ENCODE measurements around the gene GAK.
"Not testable (repeated sequence)": the region's sequence is repeated elsewhere in the genome, so short reads cannot be mapped to it uniquely, and the experiment has no call there.

The GAK gene

DNA sequence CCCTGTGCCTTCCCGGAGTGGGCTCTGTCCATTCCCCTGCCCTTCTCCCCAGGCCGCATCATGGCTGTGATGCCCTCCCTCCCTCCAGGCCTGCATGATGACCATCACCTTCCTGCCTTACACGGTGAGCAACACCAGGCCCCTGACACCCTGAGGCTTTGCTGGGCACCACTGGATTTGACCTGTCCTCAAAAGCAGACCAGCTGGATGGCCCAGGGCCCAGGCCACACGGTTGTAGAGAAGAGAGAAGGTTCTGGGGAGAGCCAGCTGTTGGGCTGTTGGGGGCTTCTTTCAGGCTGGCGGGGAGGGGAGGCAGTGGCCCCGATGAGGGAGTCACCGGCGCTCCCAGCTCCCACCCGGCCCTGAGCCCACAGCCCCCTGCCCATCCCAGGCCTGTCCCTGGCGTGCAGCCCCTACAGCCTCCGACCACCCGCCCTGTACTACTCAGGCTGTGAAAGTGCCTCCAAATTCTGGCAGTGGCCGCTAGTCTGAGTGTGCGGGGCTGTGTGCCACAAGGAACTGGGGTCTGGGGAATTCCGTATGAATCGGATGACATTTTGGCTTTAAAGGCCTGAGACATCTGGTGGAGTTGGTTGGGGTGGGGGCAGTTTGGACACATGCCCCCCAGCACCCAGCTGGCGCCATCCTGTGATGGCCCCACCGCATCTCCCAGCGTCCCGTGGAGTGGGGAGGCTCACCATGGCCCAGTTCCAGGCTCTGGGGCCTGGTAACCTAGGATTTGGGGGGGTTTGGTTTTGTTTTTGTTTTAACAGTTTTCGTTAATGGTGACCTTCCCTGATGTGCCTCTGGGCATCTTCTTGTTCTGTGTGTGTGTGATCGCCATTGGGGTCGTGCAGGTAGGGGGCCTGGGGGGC, 19.7 kb upstream of the GAK start:
- DNase-seq = no peak

DNA sequence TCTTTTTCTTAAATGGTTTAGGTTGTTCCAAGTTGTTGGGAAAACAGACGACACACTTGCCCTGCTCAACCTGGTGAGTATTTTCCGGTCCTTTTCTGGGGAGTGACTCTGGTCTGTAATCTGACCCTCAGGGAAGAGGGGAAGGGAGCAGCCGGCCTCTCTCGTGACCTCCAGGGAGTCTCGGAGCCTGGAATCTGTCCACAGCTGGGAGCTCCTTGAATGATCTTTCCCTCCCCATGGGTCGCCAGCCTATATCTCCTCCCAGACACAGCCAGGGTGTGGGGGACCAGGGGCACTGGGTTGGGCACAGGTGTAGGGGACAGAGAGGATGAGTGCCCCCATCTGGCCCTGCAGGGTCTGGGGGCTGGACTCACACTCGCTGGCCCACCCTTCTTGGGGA, 19.1 kb upstream of the GAK start:
- no peak for DNase-seq

DNA sequence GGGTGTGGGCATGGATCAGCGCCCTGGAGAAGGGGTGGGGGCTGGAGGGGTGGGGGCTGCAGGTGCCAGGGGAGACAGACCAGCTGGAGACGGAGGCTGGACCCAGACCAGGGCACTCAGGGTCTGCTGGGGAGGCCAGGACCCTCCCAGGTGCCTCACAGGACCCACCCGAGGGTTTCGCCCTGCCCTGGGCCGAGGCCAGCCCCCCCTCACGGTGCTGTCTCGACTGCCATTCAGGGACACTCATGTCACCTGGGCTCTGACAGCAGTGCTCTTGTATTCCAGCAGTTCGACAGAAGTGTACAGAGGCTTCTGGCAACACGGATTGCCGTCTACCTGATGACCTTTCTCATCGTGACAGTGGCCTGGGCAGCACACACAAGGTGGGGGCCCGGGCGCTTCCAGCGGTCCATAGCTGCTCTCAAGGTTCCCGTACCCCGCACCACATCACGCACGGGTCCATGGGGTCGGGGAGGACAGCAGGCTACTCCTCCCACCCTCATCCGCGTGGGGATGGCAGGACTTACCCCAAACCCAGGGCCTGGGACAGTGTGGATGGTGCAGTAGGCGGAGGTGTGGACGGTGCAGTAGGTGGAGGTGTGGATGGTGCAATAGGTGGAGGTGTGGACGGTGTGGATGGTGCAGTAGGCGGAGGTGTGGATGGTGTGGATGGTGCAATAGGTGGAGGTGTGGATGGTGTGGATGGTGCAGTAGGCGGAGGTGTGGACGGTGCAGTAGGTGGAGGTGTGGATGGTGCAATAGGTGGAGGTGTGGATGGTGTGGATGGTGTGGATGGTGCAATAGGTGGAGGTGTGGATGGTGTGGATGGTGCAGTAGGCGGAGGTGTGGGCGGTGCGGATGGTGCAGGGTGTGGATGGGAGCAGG, 18.3 kb upstream of the GAK start:
- no peak for DNase-seq

DNA sequence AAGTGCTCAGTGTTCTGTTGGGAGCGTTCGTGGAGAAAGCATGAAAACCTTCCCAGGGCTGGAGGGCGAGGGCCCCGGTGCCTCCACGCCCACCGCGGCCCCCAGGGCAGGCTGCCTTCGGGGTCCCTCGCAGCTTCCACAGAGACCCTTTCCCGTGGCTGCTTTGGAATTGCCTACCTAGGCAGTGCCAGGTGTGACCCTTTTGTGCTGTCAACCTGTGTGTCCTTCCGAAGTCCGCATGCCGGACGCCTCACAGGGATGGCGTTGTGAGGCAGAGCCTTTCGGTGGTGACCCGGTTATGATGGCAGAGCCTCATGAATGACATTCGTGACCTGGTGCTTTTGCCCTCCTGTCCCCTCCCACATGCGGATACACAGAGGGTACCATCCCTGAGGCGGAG, 17.5 kb upstream of the GAK start:
- DNase-seq = no peak

DNA sequence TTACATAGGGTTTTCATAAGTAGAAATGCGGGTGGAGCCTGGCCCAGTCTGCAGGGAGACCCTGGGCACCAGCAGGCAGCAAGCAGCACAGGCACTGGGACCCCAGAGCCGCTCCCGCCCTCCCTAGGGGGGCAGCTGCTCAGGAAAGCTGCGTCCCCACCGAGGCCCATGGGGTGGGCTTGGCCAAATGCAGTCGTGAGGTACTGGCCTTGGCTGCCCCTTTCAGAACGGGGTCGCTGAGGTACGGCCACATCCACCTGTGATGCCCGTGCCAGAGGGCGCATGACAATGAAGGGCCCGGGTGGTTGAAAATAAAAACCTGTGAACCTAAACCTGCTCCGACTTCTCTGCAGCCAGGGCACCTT, 16.8 kb upstream of the GAK start:
- DNase-seq = no peak

DNA sequence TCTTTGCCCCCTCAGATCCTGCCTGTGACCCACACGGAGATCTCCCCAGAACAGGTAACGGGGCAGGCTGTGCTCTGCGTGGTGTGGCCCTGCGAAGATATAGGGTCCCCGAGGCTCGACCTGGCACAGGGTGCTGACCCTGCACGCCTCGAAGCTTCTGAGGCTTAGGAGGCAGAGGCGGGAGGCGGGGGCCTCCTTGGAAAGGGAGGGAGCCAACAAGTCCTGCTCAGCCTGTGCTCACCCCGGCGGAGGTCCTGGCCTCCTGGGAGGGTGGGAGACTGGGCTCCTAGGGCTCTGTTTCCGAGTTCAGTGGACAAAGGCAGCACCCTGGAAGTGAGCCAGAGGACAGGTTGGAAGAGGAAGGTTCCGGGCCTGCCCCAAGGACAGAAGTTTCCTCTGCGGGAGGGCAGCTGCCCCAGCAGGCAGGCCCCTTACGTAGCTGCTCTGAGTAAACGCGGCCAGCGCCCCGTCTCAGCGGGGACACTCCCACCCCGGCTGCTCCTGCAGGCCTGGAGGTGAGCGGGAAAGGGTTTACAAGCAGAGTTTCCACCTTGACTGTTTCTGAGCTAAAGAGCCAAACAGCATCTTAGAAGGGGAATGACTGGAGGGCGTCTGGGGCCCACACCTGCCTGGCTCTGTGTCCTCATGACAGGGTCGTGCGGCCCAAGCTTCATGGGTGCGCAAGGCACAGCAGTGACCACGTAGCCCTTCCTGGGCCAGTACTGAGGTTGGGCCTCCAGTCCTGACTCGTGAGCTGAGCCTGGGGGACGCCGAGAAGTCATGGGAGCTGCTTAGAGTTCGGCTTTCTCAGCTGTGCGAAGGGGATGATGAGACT, 16.2 kb upstream of the GAK start:
- DNase-seq = no peak

DNA sequence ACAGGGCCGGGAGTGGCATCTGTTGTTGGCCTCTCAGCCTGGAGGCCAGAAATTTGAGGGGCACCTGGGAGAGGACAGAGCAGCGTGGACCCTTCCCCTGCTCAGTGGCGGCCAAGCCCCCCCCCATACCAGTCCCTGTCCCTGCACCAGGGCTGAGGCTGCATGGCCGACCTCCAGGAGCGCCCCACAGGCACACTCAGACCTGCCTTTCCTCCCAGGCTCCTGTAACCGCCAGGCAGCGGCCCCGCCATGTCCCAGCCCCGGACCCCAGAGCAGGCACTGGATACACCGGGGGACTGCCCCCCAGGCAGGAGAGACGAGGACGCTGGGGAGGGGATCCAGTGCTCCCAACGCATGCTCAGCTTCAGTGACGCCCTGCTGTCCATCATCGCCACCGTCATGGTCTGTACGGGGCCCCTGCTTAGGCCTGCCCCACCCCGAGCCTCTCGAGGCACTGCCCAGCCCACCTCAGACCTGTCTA, 15.4 kb upstream of the GAK start:
- DNase-seq = no peak

DNA sequence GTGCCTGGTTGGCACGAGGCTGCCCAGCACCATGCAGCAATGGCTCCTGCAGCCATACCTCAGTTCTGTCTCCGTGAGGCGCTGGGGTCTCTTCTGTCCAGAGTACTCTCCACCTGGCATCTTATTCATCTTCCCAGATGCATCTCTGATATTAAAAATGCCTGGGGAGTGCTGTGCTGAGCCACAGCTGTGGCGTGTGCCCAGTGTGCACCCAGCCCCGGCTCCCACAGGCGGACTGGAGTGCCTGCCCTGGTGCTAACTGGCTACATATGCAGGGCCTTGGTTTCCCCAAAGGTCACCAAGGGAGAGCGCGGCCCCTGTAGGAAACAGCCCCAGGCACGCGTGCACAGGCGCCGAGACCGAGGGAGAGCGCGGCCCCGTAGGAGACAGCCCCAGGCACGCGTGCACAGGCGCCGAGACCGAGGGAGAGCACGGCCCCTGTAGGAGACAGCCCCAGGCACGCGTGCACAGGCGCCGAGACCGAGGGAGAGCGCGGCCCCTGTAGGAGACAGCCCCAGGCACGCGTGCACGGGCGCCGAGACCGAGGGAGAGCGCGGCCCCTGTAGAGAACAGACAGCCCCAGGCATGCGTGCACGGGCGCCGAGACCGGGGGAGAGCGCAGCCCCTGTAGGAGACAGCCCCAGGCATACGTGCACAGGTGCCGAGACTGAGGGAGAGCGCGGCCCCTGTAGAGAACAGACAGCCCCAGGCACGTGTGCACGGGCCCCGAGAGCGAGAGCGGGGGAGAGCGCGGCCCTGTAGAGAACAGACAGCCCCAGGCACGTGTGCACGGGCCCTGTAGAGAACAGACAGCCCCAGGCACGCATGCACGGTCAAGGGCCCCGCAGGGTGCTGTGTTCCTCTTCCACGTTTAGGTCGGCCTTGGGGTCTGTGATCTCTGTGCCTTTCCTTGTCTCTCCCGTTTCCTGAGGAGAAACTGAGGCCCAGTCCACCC, 14.7 kb upstream of the GAK start:
- no peak for DNase-seq

DNA sequence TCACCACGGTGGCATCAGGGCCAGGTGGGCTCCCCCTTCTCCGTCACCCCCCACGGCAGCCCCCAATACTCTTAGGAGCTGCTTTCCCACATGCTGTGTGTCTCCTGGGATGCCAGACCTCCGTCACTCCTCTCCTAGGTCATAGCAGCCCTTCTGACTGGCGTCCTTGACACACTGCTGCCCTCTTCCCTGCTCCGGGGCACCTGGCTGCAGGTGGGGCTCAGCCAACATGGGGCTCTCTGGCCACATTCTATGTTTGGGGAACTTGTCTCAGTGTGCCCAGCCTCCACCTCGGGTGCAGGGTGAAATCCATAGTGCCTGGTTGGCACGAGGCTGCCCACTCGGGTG, 14.0 kb upstream of the GAK start:
- no peak for DNase-seq

DNA sequence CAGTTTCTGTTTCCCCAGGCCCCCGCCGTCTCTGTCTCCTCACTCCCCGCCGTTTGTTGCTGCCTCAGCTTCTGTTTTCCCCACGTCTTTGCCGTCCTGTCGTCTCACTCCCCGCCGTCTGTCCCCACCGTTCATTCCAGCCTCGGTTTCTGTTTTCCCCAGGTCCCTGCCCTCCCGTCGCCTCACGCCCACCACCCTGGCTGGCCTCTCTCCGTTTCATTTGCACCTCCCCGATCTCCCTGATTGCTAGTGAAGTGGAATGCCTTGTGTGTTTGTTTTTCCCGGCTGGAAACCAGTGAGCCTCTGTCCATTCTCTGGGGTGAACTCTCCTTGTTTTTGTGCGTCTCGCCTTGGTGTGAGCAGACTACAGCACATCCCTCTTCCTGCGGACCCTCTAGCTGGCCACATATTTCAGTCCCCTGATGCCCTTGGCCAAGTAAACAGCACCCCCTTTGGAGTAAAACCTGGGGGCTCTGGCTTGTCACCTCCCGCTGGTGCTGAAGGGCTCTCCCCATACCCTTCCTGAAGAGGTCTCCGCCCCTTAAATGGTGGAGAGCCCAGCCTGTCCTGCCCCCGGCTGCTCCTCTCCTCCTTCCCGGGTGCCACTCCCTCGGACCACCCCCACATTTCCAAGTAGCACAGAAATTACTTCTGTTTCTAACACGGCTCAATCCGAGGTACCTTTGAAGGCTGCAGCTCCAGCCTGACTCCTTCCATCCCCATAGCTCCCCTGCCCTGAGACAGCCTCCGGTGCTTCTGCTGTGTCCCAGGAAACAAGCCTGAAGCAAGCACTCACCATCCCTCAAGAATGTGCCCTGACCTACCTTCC, 13.4 kb upstream of the GAK start:
- DNase-seq = no peak

DNA sequence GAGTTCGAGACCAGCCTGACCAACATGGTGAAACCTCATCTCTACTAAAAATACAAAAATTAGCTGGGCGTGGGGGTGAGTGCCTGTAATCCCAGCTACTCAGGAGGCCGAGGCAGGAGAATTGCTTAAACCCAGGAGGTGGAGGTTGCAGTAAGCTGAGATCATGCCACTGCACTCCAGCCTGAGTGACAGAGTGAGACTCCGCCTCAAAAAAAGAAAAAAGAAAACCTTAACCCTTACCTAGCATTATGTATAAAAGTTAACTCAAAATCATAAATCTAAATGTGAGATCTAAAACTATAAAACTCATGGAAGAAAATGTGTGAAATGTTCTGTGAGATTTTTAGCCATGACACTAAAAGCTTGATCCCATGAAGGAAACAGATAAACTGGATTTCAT, 7.4 kb upstream of the GAK start:
- DNase-seq = not testable (repeated sequence)

DNA sequence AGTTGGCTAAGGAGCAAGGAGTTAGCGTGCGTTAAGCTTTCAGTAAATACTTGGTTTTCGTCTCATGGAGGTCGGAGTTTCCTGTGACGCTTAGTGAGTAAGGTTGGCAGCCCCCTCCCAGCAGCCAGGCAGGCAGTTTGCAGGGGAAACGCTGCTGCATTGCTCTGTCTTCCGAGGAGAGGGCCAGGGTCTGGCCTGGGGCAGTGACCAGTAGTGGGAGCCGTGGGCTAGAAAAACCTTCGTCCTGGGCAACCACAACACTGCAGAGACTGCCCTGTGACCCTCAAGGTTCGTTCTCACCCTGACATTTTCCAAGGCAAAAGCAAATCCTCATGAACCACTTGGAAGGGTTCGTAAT, 576 bp upstream of the GAK start:
- no peak for DNase-seq

DNA sequence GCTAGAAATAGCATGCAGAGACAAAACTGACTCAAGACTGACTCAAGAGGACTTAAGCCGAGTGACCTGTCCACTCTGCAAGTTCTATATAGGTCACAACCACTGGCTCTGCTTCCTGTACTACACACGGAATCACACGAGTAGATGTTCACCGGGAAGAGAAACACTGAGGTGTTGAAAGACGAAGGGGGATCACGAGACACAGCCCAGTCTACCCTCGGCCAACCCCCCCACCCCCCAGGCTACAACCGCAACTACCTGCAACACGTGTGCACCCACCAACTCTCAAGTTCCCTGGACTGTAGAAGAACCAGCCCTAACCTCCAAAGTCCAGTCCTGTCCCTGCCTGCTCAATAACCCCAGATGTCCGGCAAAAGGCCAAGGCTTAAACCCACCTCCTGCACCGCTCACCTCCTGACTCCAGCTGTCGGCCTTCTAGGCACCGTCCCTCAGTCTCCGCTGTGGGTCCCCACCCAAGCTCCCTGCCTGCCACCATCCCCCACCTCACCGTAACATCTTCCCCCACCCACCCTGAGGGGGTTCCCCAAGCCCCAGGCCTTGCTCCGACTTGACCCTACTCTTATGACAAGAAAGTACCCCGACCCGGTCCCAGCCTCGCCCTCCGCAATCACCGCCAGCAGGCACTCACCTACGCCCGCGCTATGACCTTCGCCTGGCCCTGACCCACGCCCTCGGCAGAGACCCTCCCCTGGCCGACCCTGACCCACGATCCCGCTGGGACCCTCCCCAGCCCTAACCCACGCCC, 739 bp downstream of the GAK start:
- DNase-seq = no peak

DNA sequence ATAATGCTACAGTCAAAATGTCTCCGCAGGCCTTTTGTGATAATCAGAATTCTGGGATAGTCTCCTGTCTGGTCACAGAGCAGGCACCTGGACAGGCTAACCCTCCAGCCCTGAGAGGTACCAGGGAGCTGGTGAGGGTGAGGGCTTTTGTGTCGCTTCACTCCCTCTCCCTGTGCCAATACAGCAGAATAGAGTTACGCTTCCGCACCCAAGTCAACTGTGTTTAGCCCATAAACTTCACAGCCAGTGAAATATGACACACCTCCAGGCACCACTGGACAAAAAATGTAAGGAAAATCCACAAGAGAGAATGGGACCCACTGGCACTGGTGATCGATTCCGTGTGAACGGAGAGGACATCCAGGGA, 1.3 kb downstream of the GAK start:
- DNase-seq = no peak

DNA sequence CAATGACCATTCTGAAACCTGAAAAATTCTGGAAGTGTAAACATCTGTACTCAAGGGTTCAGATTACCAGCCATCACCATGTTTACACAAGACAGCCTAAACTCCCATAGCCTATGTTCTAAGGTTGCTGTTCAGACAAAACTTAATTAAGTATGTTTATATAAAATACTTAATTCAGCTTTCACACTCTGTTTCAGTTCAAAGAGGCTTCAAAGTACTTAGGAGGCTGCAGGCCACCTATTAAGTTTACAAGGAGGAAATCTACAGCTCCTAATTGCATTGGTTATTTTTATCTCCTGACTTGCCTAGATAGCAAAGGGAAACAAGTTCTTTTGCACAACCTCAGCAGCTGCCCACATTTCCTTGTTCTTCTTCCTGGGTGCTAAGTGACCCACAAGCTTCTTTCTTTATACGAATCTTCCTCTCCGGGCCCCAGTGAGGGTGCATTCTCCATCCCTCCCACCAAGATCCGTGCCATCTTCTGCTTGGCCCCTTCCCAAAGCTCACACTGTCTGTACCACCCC, 2.0 kb downstream of the GAK start:
- no peak for DNase-seq

DNA sequence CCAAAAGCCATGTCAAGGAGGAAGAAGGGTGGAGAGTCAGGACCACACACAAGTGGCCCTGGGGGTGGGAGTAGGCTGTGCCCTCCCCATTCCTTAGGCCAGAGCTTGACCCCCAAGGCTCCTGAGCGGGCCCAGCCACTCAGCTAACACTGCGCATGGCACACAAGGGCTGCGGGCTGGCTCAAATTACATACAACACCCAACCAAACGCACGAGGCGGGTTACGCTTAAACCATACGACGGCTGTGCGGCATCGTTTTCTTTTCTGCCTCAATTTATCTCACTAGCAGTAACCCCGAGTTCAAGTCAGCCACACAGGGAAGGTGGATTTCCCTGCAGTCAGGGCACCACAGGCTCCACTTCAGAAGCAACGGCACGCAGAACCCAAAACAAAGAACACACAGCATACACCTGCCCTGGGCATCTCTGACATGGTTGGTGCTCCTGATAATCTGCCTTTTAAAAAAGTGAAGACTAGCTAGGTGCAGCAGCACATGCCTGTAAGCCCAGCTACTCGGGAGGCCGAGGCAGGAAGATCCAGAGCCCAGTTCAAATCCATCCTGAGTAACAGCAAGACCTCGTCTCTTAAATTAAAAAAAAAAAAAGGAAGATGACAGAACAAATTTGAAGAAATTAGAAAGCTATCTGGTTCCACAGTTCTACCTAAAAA, 2.9 kb downstream of the GAK start:
- DNase-seq = no peak

DNA sequence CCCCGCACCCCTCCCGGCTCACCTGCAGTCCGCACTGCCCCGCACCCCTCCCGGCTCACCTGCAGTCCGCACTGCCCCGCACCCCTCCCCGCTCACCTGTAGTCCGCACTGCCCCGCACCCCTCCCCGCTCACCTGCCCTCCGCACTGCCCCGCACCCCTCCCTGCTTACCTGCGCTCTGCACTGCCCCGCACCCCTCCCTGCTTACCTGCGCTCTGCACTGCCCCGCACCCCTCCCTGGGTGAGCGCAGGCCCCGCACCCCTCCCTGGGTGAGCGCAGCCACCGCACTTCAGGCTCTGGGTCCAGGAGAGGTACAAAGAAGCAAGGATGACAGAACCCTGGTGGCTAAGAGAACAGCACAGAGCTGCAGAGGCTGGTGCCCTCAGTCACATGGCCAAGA, 4.5 kb downstream of the GAK start:
- DNase-seq = not testable (repeated sequence)

DNA sequence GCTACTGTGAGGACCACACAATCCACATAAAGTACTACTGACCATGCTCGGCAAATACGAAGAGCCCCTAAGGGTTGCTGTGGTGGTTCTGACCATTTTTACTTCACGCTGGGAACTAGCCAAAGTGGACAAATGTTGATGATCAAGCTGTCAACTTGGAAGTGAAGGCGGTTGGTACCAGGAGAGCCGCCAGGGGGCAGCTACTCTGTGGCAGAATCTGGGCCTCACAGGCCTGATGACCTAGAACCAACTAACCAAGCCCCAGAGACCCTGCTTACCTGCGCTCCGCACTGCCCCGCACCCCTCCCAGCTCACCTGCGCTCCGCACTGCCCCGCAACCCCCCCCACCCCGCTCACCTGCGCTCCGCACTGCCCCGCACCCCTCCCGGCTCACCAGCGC, 5.6 kb downstream of the GAK start:
- DNase-seq = no peak

DNA sequence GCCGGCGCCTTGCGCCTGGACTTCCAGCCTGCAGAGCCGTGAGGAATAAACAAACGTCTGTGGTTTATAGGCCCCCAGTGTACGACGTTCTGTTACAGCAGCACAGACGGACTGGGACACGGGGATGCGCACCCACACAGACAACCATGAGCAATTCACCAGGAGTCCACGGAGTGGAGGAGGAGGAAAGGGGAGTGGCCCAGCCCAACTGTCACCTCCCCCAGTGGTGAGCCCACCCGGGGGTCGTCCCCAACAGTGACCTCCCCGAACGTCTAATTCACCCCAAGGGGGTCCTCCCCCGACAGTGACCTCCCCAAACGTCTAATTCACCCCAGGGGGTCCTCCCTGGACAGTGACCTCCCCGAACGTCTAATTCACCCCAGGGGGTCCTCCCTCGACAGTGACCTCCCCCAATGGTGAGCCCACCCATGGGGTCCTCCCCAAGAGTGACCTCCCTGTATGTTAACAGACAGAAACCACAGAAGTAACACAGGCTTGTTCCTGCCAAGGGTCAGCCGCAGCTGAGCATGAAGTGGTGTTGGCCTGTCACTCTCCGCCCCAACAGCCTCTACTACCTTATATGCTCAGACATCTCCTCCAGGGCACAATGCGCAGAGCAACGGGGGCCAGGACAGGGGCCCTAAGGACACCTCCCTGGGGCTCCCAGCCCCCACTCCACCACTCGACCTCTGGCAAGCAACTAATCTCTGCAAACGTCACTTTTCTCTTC, 6.2 kb downstream of the GAK start:
- no peak for DNase-seq
